Mammary epithelial cell (primary cell): ENCODE data around the gene PLEK.

Experiments
- CTCF ChIP-seq, 2 donors: IDR thresholded peaks in 1 of 2; conservative IDR thresholded peaks in 1 of 2; 2 replicates each; pipeline ENCODE4 v1.5.1; 2011 to 2012; ENCODE audit warnings: inconsistent platforms in 2 of 2, low read length in 2 of 2, mild to moderate bottlenecking in 2 of 2, control low read depth in 1 of 2, low read depth in 1 of 2; ENCODE audit not compliant: insufficient read depth in 1 of 2; ENCODE audit errors: extremely low read depth in 1 of 2
- EZH2 ChIP-seq: IDR thresholded peaks from 2 replicates; pipeline ENCODE4 v1.6.1; 2012; ENCODE audit warnings: low read length, inconsistent platforms, borderline replicate concordance

GRCh38 chr2:68379184-68379708, 14.2 kb downstream of the PLEK start:
- TF ChIP-seq CTCF (conservative IDR thresholded peaks at IDR 0.05 in 1 of 2, IDR thresholded peaks at IDR 0.05 in 1 of 2; ENCODE audit: extremely low read depth in 1 of 2, insufficient read depth in 1 of 2, low read depth in 1 of 2, low read length in 2 of 2), result no peak
- no peak for TF ChIP-seq EZH2
